ENCODE data around the gene DNAJB4.

The DNAJB4 gene

GRCh38 chr1:78049396-78049795 lies 44.7 kb downstream of the DNAJB4 start:
- TF ChIP-seq CTCF (IDR thresholded peaks at IDR 0.05) = no peak
- H3K36me3 ChIP-seq = no peaks in the 10 kb centered on the region
- no peaks in the 10 kb centered on the region for H3K9me3 ChIP-seq
- no peak overlapping the region for H3K4me3 ChIP-seq (ENCODE audit: low read depth in 1 of 2, low read length in 1 of 2)
- H3K4me1 ChIP-seq (ENCODE audit: control insufficient read depth in 1 of 2, insufficient read depth in 1 of 2, low read depth in 1 of 2, low read length in 1 of 2) = peaks cover 14% of the 10 kb centered on the region in 2 experiments
- H3K27me3 ChIP-seq = peaks cover 52% of the 10 kb centered on the region
- no peak overlapping the region for H3K27ac ChIP-seq

- Histone ChIP-seq H3K27ac (no peak overlapping the region), H3K36me3 (no peaks in the 10 kb centered on the region), H3K27me3 (peaks cover 35% of the 10 kb centered on the region), H3K9me3 (no peaks in the 10 kb centered on the region), H3K4me3 (ENCODE audit: low read depth in 1 of 2, low read length in 1 of 2) (no peak overlapping the region), H3K4me1 (ENCODE audit: control insufficient read depth in 1 of 2, insufficient read depth in 1 of 2, low read depth in 1 of 2, low read length in 1 of 2) (peaks cover 6 to 7% of the 10 kb centered on the region in 2 experiments)
- no peak for TF ChIP-seq CTCF (IDR thresholded peaks at IDR 0.05)
Measured at GRCh38 chr1:78051005-78051404, 46.3 kb downstream of the DNAJB4 start.

- no peak for TF ChIP-seq CTCF (IDR thresholded peaks at IDR 0.05)
- H3K27ac ChIP-seq = no peak overlapping the region
- H3K4me1 ChIP-seq (ENCODE audit: control insufficient read depth in 1 of 2, insufficient read depth in 1 of 2, low read depth in 1 of 2, low read length in 1 of 2) = no peaks in the 10 kb centered on the region
- no peaks in the 10 kb centered on the region for H3K9me3 ChIP-seq
- peaks cover 17% of the 10 kb centered on the region for H3K27me3 ChIP-seq
- H3K36me3 ChIP-seq = no peaks in the 10 kb centered on the region
- H3K4me3 ChIP-seq (ENCODE audit: low read depth in 1 of 2, low read length in 1 of 2) = no peak overlapping the region
Measured at GRCh38 chr1:78052685-78053405, 48.1 kb downstream of the DNAJB4 start.

GRCh38 chr1:78053498-78053897 lies 48.8 kb downstream of the DNAJB4 start:
- no peak overlapping the region for H3K4me3 ChIP-seq (ENCODE audit: low read depth in 1 of 2, low read length in 1 of 2)
- H3K4me1 ChIP-seq (ENCODE audit: control insufficient read depth in 1 of 2, insufficient read depth in 1 of 2, low read depth in 1 of 2, low read length in 1 of 2) = no peaks in the 10 kb centered on the region
- no peaks in the 10 kb centered on the region for H3K36me3 ChIP-seq
- H3K27me3 ChIP-seq = peaks cover 10% of the 10 kb centered on the region
- TF ChIP-seq CTCF (IDR thresholded peaks at IDR 0.05) = no peak
- no peak overlapping the region for H3K27ac ChIP-seq
- H3K9me3 ChIP-seq = no peaks in the 10 kb centered on the region

GRCh38 chr1:78054559-78054958 lies 49.8 kb downstream of the DNAJB4 start:
- no peaks in the 10 kb centered on the region for H3K36me3 ChIP-seq

More at GRCh38 chr1:78054559-78054958, 49.8 kb downstream of the DNAJB4 start:
- Histone ChIP-seq H3K27me3 (no peaks in the 10 kb centered on the region), H3K4me3 (ENCODE audit: low read depth in 1 of 2, low read length in 1 of 2) (no peak overlapping the region), H3K9me3 (no peaks in the 10 kb centered on the region), H3K27ac (no peak overlapping the region), H3K4me1 (ENCODE audit: control insufficient read depth in 1 of 2, insufficient read depth in 1 of 2, low read depth in 1 of 2, low read length in 1 of 2) (no peaks in the 10 kb centered on the region)
- no peak for TF ChIP-seq CTCF (IDR thresholded peaks at IDR 0.05)

Data from neutrophil (primary cell).